Smooth muscle cell of the umbilical artery (primary cell): ENCODE data around the gene ACIN1. TPM values are rescaled to one million over a fixed set of nuclear protein-coding genes. Genes with fewer than 3 reads are reported as not detected.

Experiments used
- total RNA-seq: library from RNA; depleted of rRNA; stranded (reverse); fragments of >200 nt; gene quantifications from 2 replicates; pipeline ENCODE4 v1.2.3, GENCODE V29; 2014

The ACIN1 gene
- total RNA-seq, result 52.9 and 88.7 TPM in 2 replicates

GRCh38 chr14:23094666-23095195, at the start of gene ACIN1:
TSS of gene ACIN1 (minus strand) at chr14:23095136. CDS start at chr14:23095112, 24 bp downstream.

GRCh38 chr14:23118506-23119362, 23.8 kb upstream of the ACIN1 start, which contains the start of gene CEBPE:
TSS of gene CEBPE (minus strand) at chr14:23119255. CDS start at chr14:23119091, 164 bp downstream.

GRCh38 chr14:23104591-23105347, 9.8 kb upstream of the ACIN1 start, which contains the start of gene CIROP:
TSS of gene CIROP (minus strand) at chr14:23104989. CDS start at chr14:23104920, 69 bp downstream.

GRCh38 chr14:23095196-23096108, 516 bp upstream of the ACIN1 start, which contains the start of gene C14orf119:
TSS of gene C14orf119 (plus strand) at chr14:23095505. CDS start at chr14:23097659, 2,154 bp downstream.

GRCh38 chr14:23056956-23057756, 37.8 kb downstream of the ACIN1 start, which contains the start of gene CDH24:
TSS of gene CDH24 (minus strand) at chr14:23057520. CDS start at chr14:23055733, 1,787 bp downstream.

GRCh38 chr14:23042162-23042965, 52.6 kb downstream of the ACIN1 start, which contains the start of gene PSMB11:
TSS of gene PSMB11 (plus strand) at chr14:23042212. CDS start at chr14:23042226, 14 bp downstream.

GRCh38 chr14:23034498-23035302, 60.2 kb downstream of the ACIN1 start, which contains the start of gene PSMB5:
TSS of gene PSMB5 (minus strand) at chr14:23034900. CDS start at chr14:23034881, 19 bp downstream.

GRCh38 chr14:23009939-23010726, 84.8 kb downstream of the ACIN1 start, which contains the start of gene C14orf93:
TSS of gene C14orf93 (minus strand) at chr14:23010143. CDS start at chr14:22999023, 11,120 bp downstream.

Other genes starting within 250 kb of the ACIN1 start
- gene LRP10, start 223.4 kb downstream of the ACIN1 start, total RNA-seq, result 117 and 200 TPM in 2 replicates
- 0.14 TPM in 1 of 2 replicates, not detected in the other for gene REM2, start 211.9 kb downstream of the ACIN1 start, total RNA-seq
- gene RBM23, start 176.0 kb downstream of the ACIN1 start, total RNA-seq, result 59.2 and 93.5 TPM in 2 replicates
- gene PRMT5, start 165.8 kb downstream of the ACIN1 start, total RNA-seq, result 46.0 and 60.8 TPM in 2 replicates
- gene HAUS4, start 138.0 kb downstream of the ACIN1 start, total RNA-seq, result 17.2 and 28.2 TPM in 2 replicates
- gene AJUBA, start 112.6 kb downstream of the ACIN1 start, total RNA-seq, result 36.3 and 57.9 TPM in 2 replicates
- gene C14orf93, start 85.0 kb downstream of the ACIN1 start, total RNA-seq, result 5.6 and 7.8 TPM in 2 replicates
- gene PSMB5, start 60.2 kb downstream of the ACIN1 start, total RNA-seq, result 182 and 254 TPM in 2 replicates
- not detected in 2 replicates for gene PSMB11, start 52.9 kb downstream of the ACIN1 start, total RNA-seq
- 8.0 and 9.7 TPM in 2 replicates for gene CDH24, start 37.6 kb downstream of the ACIN1 start, total RNA-seq
- 48.0 and 58.5 TPM in 2 replicates for gene C14orf119, start 369 bp upstream of the ACIN1 start, total RNA-seq
- gene CIROP, start 9.9 kb upstream of the ACIN1 start, total RNA-seq, result not detected in 2 replicates
- not detected in 2 replicates for gene CEBPE, start 24.1 kb upstream of the ACIN1 start, total RNA-seq
- gene SLC7A8, start 88.5 kb upstream of the ACIN1 start, total RNA-seq, result 0.89 and 1.8 TPM in 2 replicates
- not detected in 2 replicates for gene RNF212B, start 142.8 kb upstream of the ACIN1 start, total RNA-seq
- gene HOMEZ, start 191.0 kb upstream of the ACIN1 start, total RNA-seq, result 3.6 and 4.9 TPM in 2 replicates
- gene PPP1R3E, start 207.7 kb upstream of the ACIN1 start, total RNA-seq, result 2.3 and 3.0 TPM in 2 replicates
- 18.4 and 24.9 TPM in 2 replicates for gene BCL2L2, start 211.7 kb upstream of the ACIN1 start, total RNA-seq
- 98.9 and 104 TPM in 2 replicates for gene PABPN1, start 226.3 kb upstream of the ACIN1 start, total RNA-seq